ENCODE data around the gene FRMD4A. TPM values are rescaled to one million over a fixed set of nuclear protein-coding genes. Genes with fewer than 3 reads are reported as not detected.
A peak's percentile ranks its signal among the peaks of the same experiment; 100 is the strongest.

The FRMD4A gene
- total and polyA plus RNA-seq, 12 donors, result 17.4 to 43.4 (median 30.3) TPM

DNA sequence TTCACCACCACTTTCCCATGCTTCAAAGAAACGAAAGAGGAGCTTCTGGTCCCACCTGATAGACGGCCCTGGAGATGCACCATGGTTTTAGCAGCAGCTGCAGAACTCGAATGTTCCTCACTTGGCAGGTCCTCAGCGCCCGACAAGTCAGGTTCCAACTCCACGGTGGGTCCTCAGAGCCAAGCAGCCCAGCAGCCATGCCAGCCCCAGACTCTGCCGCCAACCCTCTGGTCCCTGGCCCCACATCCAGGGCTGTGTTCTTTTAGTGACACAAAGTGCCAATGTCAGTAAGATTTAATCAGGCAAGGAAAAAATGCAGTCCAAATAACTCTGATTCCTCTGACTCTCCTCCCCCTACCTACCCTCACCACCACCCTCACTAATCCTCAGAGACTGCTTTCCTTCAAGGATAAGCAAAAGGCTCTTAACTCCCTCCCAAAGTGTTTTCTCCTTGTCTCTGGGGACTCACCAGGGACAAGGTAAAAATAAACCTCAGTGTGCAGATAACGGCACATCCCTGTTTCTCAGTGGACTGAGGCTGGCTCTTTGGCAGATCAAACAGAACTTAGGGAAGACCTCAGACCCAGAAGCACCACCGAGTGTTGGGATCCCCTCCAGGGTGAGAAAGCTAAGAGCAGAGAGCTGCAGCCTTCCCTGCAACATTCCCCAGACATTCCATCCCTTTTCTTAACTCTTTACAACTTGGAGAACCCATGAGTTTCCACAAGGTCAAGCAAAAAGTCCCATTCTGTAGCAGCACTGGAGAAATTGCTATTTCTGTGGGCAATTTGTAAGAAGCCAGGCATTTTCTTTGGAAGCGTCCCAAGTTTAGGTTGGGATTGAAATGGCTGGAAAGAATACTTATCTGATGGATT, 358.9 kb downstream of the FRMD4A start:
- Histone ChIP-seq H3K4me1 (peaks cover 0 to 20% (median 6%) of the 10 kb centered on the region in 9 donors), H3K27me3 (peaks cover 0 to 20% (median 4%) of the 10 kb centered on the region in 7 donors), H3K36me3 (no peaks in the 10 kb centered on the region), H3K4me3 (peak overlapping the region in 1 of 10 donors; percentile 2), H3K9me3 (no peaks in the 10 kb centered on the region), H3K27ac (no peak overlapping the region)
- DNase-seq (no peak), ATAC-seq (peak in 3 of 8 donors; percentile 14 to 45 (median 43))
- intact Hi-C loops (cut with DNase I), result no loop called here
- TF ChIP-seq, protein P1, sequence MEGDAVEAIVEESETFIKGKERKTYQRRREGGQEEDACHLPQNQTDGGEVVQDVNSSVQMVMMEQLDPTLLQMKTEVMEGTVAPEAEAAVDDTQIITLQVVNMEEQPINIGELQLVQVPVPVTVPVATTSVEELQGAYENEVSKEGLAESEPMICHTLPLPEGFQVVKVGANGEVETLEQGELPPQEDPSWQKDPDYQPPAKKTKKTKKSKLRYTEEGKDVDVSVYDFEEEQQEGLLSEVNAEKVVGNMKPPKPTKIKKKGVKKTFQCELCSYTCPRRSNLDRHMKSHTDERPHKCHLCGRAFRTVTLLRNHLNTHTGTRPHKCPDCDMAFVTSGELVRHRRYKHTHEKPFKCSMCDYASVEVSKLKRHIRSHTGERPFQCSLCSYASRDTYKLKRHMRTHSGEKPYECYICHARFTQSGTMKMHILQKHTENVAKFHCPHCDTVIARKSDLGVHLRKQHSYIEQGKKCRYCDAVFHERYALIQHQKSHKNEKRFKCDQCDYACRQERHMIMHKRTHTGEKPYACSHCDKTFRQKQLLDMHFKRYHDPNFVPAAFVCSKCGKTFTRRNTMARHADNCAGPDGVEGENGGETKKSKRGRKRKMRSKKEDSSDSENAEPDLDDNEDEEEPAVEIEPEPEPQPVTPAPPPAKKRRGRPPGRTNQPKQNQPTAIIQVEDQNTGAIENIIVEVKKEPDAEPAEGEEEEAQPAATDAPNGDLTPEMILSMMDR (IDR thresholded peaks at IDR 0.05), result no peak
- 52 to 56% methylated on average over 10 of the region's 10 CpGs for WGBS, 2 donors

DNA sequence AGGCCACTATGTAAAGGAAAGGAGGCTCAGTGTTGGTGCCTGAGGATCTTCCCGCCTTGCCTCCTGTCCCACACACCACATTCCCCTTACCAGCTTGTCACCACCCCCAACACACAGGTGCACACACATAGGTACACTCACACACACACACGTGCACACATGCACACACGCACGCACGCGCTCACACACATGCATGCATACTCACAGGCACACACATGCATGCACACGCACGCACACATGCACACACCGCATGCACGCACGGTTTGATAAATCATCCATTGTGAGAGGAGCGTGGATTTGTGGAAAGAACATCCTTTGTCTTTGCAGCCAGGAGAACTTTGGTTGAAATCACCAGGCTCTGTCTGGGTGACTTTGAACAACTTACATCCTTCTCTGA, 359.8 kb downstream of the FRMD4A start:
- Histone ChIP-seq H3K9me3 (no peaks in the 10 kb centered on the region), H3K36me3 (no peaks in the 10 kb centered on the region), H3K4me3 (peak overlapping the region in 3 of 10 donors; percentile 2 to 9 (median 8)), H3K4me1 (peaks cover 0 to 20% (median 6%) of the 10 kb centered on the region in 9 donors), H3K27me3 (peaks cover 0 to 17% (median 4%) of the 10 kb centered on the region in 7 donors), H3K27ac (no peak overlapping the region)
- ATAC-seq (no peak), DNase-seq (no peak)
- intact Hi-C loops (cut with DNase I), result no loop called here
- WGBS, 2 donors, result 91 to 94% methylated on average over 12 of the region's 12 CpGs
- TF ChIP-seq, protein P1 (IDR thresholded peaks at IDR 0.05), result no peak

DNA sequence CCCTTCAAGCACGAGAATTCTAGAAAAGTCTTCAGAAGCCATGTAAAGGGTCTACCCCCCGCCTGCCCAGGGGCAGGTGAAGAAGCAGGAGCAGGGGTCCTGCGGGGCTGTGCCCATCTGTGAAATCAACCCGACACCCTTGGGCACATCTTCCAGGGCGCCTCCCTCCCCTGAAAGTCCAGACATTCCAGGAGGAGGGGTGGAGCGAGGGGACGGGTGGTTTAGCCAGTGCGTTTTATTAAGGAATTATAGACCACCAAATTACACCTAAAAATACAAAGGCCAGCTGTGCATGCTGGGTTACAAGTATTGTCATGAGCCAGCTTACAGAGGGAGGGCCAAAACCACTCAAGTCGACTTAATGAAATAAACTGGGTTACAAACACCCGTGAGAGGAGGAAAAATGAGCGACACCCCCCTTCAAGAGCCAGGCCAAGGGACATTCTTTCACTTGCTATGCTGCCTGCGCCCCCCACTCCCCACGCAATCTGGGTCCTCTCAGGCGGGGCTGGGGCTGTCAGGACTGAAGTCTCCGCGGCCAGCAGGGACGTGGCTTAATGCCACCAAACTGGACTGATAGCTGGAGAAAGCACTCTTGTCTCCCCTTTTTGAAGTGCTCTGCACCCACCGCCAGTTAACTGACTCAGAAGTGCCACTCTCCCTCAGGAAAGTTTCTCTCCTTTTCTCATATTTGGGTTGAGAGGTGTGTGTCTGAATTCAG, 360.3 kb downstream of the FRMD4A start:
- TF ChIP-seq, protein P1 (IDR thresholded peaks at IDR 0.05), result no peak
- H3K27ac ChIP-seq, result no peak overlapping the region
- H3K36me3 ChIP-seq, result no peaks in the 10 kb centered on the region
- peak overlapping the region in 3 of 10 donors; percentile 8 to 20 (median 9) for H3K4me3 ChIP-seq
- H3K4me1 ChIP-seq, result peaks cover 0 to 20% (median 6%) of the 10 kb centered on the region in 9 donors
- ATAC-seq (peak in 1 of 8 donors; percentile 32), DNase-seq (no peak)
- intact Hi-C loops (cut with DNase I), result no loop called here
- H3K9me3 ChIP-seq, result no peaks in the 10 kb centered on the region
- WGBS, 2 donors, result 44 to 64% methylated on average over 18 of the region's 18 CpGs
- peaks cover 0 to 12% (median 3%) of the 10 kb centered on the region in 7 donors for H3K27me3 ChIP-seq

DNA sequence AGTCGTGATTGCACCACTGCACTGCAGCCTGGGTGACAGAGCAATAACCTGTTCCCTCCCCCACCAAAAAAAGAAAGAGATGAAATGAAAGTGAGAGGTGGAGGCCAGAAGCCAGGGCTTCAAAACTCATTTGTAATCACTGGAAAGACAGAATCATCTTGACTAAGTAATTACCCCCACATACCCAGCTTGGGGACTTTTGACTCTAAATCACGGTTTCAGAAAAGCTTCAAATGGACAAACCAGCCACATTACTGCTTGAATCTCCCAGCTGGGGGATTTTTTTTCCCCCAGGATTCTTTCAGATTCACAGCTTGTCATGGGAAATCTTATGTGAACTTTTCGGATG, 361.0 kb downstream of the FRMD4A start:
- H3K9me3 ChIP-seq, result no peaks in the 10 kb centered on the region
- DNase-seq (no peak), ATAC-seq (no peak)
- no peak overlapping the region for H3K4me3 ChIP-seq
- H3K27ac ChIP-seq, result no peak overlapping the region
- TF ChIP-seq, protein P1 (IDR thresholded peaks at IDR 0.05), result no peak
- H3K36me3 ChIP-seq, result no peaks in the 10 kb centered on the region
- intact Hi-C loops (cut with DNase I), result no loop called here
- peaks cover 0 to 20% (median 6%) of the 10 kb centered on the region in 9 donors for H3K4me1 ChIP-seq
- H3K27me3 ChIP-seq, result peaks cover 0 to 11% (median 3%) of the 10 kb centered on the region in 7 donors
- WGBS, 2 donors, result 89 to 92% methylated on average over 3 of the region's 3 CpGs

Data from heart right ventricle (tissue), 16 donors.